ENCODE data around the gene C16orf86.

DNA sequence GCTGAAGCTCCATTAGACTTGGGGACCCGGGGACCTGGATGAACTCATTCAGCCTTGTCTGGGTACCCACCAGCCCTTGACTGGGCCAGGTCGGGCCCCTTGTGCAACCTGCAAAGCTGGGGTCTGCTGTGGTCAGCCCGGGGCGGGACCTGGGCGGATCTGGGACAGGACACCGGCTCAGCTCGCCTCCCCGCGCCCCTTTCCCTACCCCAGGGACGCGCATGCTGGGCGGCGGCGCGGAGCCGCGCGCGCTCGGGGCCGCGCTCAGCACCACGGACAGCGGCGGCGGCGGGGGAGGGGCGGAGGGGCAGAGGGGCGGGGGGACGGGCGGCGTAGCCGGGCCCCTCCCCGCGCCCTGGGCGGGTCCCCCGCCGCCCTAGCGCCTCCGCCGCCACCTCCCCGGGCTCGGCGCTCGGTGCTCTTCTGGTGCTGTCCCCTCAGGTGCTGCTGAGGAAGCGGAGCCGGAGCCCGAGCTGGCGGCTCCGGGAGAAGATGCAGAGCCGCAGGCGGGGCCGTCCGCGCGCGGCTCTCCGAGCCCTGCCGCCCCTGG lies 14.0 kb upstream of the C16orf86 start:
- TF ChIP-seq, protein P1, sequence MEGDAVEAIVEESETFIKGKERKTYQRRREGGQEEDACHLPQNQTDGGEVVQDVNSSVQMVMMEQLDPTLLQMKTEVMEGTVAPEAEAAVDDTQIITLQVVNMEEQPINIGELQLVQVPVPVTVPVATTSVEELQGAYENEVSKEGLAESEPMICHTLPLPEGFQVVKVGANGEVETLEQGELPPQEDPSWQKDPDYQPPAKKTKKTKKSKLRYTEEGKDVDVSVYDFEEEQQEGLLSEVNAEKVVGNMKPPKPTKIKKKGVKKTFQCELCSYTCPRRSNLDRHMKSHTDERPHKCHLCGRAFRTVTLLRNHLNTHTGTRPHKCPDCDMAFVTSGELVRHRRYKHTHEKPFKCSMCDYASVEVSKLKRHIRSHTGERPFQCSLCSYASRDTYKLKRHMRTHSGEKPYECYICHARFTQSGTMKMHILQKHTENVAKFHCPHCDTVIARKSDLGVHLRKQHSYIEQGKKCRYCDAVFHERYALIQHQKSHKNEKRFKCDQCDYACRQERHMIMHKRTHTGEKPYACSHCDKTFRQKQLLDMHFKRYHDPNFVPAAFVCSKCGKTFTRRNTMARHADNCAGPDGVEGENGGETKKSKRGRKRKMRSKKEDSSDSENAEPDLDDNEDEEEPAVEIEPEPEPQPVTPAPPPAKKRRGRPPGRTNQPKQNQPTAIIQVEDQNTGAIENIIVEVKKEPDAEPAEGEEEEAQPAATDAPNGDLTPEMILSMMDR (IDR thresholded peaks at IDR 0.05), result no peak
- no peak for TF ChIP-seq POLR2A (IDR thresholded peaks at IDR 0.05)
- TF ChIP-seq EP300 (IDR thresholded peaks at IDR 0.05), result no peak
- no peak for TF ChIP-seq POLR2AphosphoS5 (IDR thresholded peaks at IDR 0.05)

Data from stomach (tissue), 4 donors.